Inflammatory macrophage (primary cell): ENCODE results near the gene ZFAND2A.

Source experiments
- DNase-seq, 2 donors: peaks; one replicate each; pipeline ENCODE4 v3.0.0-alpha.2; 2020 to 2022

The ZFAND2A gene

DNA sequence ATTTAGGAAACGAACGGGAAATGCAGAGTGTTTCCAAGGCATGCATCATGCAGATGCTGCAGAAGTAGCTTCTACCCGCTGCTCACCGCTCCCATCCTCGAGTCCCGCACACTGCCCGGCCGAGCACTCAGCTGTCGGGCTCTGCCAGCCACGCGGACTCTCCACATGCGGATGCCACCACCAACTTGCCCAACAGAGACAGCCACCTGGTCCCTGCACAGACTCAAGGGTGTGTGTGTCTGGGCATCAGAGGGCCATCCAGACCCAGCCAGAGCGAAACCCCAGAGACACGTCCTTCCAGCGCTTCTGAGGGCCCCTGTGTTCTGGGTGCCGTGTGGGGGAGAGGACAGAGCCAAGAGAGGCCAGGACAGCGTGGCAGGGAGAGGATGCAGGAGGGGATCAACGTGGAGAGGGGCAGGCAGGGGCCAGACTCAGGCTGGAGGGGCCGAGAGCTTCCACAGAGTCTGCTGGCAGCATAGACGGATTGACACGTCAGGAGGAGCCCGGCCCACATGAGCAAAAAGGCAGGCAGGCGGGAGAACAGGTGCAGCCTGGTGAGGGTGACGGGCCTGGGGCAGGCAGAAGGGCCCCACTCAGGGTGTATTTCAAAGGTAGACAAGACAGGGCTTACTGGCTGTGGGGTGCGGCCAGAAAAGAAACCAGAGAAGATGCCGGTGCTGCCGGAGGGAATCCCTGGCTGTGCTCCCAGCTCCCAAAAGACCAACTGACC is 53.8 kb downstream of the ZFAND2A start:
- no peak for DNase-seq

DNA sequence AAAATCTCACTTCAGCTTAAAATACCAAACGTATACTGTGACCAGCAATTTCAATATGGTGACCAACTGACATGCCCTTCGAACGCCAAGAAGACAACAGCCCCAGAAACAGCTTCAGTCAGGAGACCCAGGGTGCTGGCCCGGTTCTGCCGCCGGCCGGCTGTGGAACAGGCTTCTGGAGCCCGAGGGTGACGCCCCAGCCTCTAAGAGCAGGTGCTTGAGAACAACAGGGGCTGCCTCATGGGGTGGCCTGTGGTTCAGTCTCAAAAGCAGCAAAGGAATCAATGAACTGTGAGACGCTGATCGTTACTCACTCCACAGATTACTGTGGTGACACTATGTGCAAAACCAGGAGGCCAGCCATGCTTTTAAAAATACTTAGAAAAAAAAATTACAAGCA is 54.8 kb downstream of the ZFAND2A start:
- DNase-seq, result no peak

DNA sequence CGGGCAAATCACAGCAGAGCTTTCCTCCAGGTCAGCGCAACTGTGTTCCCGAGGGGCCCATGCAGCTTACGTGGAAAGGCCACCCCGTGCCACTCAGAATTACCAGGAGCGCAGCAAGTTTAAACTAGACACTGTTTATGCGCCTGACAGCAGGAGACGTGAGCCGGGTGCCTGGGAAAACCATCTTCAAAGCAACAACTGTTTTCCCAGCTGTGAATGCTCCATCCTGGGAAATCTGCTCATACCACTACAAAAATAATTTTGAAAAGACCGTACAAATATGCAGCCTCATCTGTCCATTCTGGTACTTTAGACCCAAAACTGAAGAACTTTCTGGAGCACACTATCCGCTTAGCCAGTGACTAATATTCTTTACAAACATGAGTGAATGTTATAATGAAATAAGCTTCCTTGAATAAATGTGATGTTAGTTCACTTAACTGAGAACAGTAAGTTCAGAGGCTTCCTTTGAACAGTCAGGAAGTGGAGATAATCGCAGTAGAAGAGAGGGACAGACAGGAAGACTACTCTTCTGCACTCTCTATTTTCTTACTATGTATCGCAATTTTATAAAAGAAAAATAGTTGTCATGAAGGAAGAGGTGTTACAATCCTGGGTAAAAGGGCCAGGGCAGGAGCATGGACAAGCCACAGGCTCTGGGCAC is 55.3 kb downstream of the ZFAND2A start:
- DNase-seq, result no peak

DNA sequence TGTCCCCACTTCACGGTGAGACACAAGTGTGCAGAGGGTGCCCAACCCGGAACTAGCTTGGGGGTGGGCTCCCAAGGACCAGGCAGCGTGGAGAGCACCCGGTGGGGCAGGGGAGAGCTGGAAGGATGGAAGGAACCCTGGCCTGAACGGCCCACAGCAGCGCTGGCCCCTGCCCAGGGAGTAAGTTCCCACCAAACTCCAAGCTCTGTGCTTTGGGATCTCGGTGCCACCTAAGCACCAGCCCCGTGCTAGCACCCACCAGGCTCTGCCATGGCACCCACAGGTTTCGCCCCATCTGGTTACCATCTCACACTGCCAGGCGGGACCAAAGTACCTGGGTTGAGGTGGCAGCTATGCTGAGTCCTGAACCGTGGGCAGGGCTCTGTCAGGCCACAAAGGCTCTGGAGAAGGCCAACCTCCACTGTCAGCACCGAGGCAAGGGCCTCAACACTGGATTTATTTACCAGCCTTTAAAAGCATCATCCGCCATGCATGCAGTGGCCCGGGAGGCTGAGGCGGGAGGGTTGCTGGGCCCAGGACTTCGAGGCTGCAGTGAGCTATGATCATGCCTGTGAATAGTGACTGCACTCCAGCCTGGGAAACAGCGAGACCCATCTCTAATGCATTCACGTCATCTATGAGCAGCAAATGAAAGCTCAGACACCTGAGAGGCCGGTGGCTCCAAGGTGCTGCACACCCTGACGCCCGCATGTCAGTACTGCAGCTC is 56.0 kb downstream of the ZFAND2A start:
- DNase-seq, result no peak

DNA sequence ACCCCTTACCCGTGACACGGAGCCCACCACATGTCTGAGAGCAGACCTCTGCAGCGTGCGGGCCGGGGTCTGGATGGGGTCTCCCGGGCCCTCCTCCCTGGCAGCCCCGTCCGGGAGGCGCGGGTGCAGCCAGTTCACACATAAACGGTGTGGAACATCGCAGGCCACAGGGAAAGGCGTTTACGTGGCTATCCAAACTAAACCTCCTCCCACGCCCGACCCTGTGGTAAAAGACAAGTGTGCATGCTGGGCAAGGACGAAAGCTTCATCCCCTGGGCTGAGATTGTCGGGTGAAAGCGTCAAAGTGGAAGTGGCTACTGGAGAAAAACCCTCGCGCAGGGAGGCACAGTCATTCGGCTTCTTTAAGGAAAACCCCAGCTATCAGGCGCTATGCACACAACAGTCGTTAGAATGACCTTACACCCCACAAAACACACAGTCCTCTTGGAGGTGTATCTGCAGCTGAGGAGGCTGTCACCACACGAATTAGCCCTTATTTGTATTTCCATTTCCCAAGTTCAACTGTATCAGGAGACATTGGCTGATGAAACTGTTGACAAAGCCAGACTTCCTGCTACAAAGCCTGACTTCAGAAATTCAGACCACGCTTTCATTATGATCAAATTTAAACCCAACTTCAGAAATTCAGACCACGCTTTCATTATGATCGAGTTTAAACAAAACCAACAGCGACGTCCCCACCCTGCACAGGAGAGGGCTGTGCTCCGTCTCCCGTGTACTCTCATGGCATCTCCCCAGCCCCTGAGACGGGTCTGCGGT is 56.8 kb downstream of the ZFAND2A start:
- DNase-seq, result peak; percentile 12 to 44
